ENCODE data around the gene SOWAHD.
"Not testable (repeated sequence)": the region's sequence is repeated elsewhere in the genome, so short reads cannot be mapped to it uniquely, and the experiment has no call there.

The SOWAHD gene

GRCh38 chrX:119757979-119758730 lies at the start of gene SOWAHD:
Gene SOWAHD, plus strand, starts transcription at chrX:119758588. Its CDS starts 80 bp downstream, at chrX:119758668.
- no peak for DNase-seq

GRCh38 chrX:119708936-119709335 lies 49.5 kb upstream of the SOWAHD start:
- no peak for DNase-seq

- no peak for DNase-seq
These were observed 48.8 kb upstream of the SOWAHD start for GRCh38 chrX:119709630-119710029.

- DNase-seq = no peak
These were observed 36.9 kb upstream of the SOWAHD start for GRCh38 chrX:119721487-119721886.

- DNase-seq = no peak
These were observed 36.5 kb upstream of the SOWAHD start for GRCh38 chrX:119721926-119722325.

GRCh38 chrX:119726900-119727555 lies 31.4 kb upstream of the SOWAHD start:
- DNase-seq = no peak

GRCh38 chrX:119728487-119728886 lies 29.9 kb upstream of the SOWAHD start:
- DNase-seq = no peak

GRCh38 chrX:119729408-119730201 lies 28.8 kb upstream of the SOWAHD start:
- peak; percentile 68 for DNase-seq

- DNase-seq = no peak
These were observed 23.5 kb upstream of the SOWAHD start for GRCh38 chrX:119734897-119735339.

GRCh38 chrX:119735467-119735866 lies 22.9 kb upstream of the SOWAHD start:
- no peak for DNase-seq

GRCh38 chrX:119736206-119736764 lies 22.1 kb upstream of the SOWAHD start:
- no peak for DNase-seq

GRCh38 chrX:119738742-119739141 lies 19.6 kb upstream of the SOWAHD start:
- DNase-seq = no peak

GRCh38 chrX:119745283-119745848 lies 13.0 kb upstream of the SOWAHD start:
- DNase-seq = no peak

GRCh38 chrX:119750131-119750530 lies 8.3 kb upstream of the SOWAHD start:
- DNase-seq = not testable (repeated sequence)

- not testable (repeated sequence) for DNase-seq
These were observed 7.6 kb upstream of the SOWAHD start for GRCh38 chrX:119750751-119751150.

- no peak for DNase-seq
These were observed 5.4 kb upstream of the SOWAHD start for GRCh38 chrX:119753001-119753400.

GRCh38 chrX:119753639-119754257 lies 4.6 kb upstream of the SOWAHD start:
- peak; percentile 38 for DNase-seq

- DNase-seq = peak; percentile 58
These were observed 2.3 kb upstream of the SOWAHD start for GRCh38 chrX:119755981-119756533.

GRCh38 chrX:119756926-119757635 lies 1.3 kb upstream of the SOWAHD start:
- no peak for DNase-seq

GRCh38 chrX:119757646-119757978 lies 776 bp upstream of the SOWAHD start:
- no peak for DNase-seq

GRCh38 chrX:119758731-119759247 lies 401 bp downstream of the SOWAHD start:
- DNase-seq = peak; percentile 34
